Stimulated activated naive CD4-positive, alpha-beta T cell (primary cell): ENCODE measurements around the gene PSMD3.

Source experiments
- DNase-seq, 6 experiments: peaks; one replicate each; lab custom pipeline; 2025; lab: John Stamatoyannopoulos, UW

Gene PSMD3

GRCh38 chr17:39960524-39961041 is 20.0 kb upstream of the PSMD3 start:
- DNase-seq: no peak

GRCh38 chr17:39962642-39963220 is 17.9 kb upstream of the PSMD3 start, which contains the start of gene GSDMA:
Gene GSDMA, plus strand, starts transcription at chr17:39963004. Its CDS starts 2,684 bp downstream, at chr17:39965688.
- peak in 3 of 6 experiments; percentile 11 to 16 (median 12) for DNase-seq

- DNase-seq: peak in 4 of 6 experiments; percentile 16 to 34 (median 20)
These were observed 16.8 kb upstream of the PSMD3 start for GRCh38 chr17:39963829-39964228.

- DNase-seq: no peak
These were observed 15.4 kb upstream of the PSMD3 start for GRCh38 chr17:39965017-39965699.

- DNase-seq: no peak
These were observed 13.8 kb upstream of the PSMD3 start for GRCh38 chr17:39966771-39967170.

GRCh38 chr17:39968761-39969160 is 11.8 kb upstream of the PSMD3 start:
- no peak for DNase-seq

- no peak for DNase-seq
These were observed 11.2 kb upstream of the PSMD3 start for GRCh38 chr17:39969375-39969774.

- DNase-seq: no peak
These were observed 10.4 kb upstream of the PSMD3 start for GRCh38 chr17:39970157-39970692.

- no peak for DNase-seq
These were observed 9.5 kb upstream of the PSMD3 start for GRCh38 chr17:39971076-39971603.

GRCh38 chr17:39972271-39972670 is 8.3 kb upstream of the PSMD3 start:
- no peak for DNase-seq

- DNase-seq: no peak
These were observed 7.1 kb upstream of the PSMD3 start for GRCh38 chr17:39973496-39973895.

GRCh38 chr17:39974433-39974832 is 6.2 kb upstream of the PSMD3 start:
- no peak for DNase-seq

- no peak for DNase-seq
These were observed 4.8 kb upstream of the PSMD3 start for GRCh38 chr17:39975801-39976200.

GRCh38 chr17:39979016-39979670 is 1.5 kb upstream of the PSMD3 start:
- DNase-seq: no peak

- DNase-seq: peak in 1 of 6 experiments; percentile 27
These were observed 685 bp upstream of the PSMD3 start for GRCh38 chr17:39979893-39980350.

- DNase-seq: no peak
These were observed 667 bp downstream of the PSMD3 start for GRCh38 chr17:39981207-39981741.

GRCh38 chr17:39981766-39982375 is 1.3 kb downstream of the PSMD3 start:
- no peak for DNase-seq

- no peak for DNase-seq
These were observed 7.7 kb downstream of the PSMD3 start for GRCh38 chr17:39988206-39988810.

- DNase-seq: no peak
These were observed 13.8 kb downstream of the PSMD3 start for GRCh38 chr17:39994448-39994847.

- DNase-seq: no peak
These were observed 14.8 kb downstream of the PSMD3 start for GRCh38 chr17:39995438-39995837.

GRCh38 chr17:39996162-39996561 is 15.6 kb downstream of the PSMD3 start:
- DNase-seq: no peak
